Activated effector memory CD4-positive, alpha-beta T cell treated with anti-CD3 and anti-CD28 coated beads, Interleukin-2, amount 50 U/mL, for 16 hours (primary cell): ENCODE results near the gene WDR18.
"Not testable (repeated sequence)": the region's sequence is repeated elsewhere in the genome, so short reads cannot be mapped to it uniquely, and the experiment has no call there.

ENCODE experiments used
- DNase-seq: peaks from one replicate; pipeline ENCODE4 v3.0.0-alpha.2; 2020

Gene WDR18

GRCh38 chr19:950352-951066 is 33.6 kb upstream of the WDR18 start:
- no peak for DNase-seq

GRCh38 chr19:952049-952679 is 32.0 kb upstream of the WDR18 start:
- no peak for DNase-seq

- no peak for DNase-seq
Measured at GRCh38 chr19:952680-953444, 31.3 kb upstream of the WDR18 start.

- no peak for DNase-seq
Measured at GRCh38 chr19:953445-954271, 30.5 kb upstream of the WDR18 start.

- no peak for DNase-seq
Measured at GRCh38 chr19:954272-954671, 29.9 kb upstream of the WDR18 start.

- DNase-seq, result no peak
Measured at GRCh38 chr19:954672-955494, 29.3 kb upstream of the WDR18 start.

GRCh38 chr19:955803-956765 is 28.1 kb upstream of the WDR18 start:
- no peak for DNase-seq

GRCh38 chr19:956766-957440 is 27.2 kb upstream of the WDR18 start:
- DNase-seq, result no peak

GRCh38 chr19:957578-957977 is 26.6 kb upstream of the WDR18 start:
- not testable (repeated sequence) for DNase-seq

GRCh38 chr19:958967-959855 is 24.9 kb upstream of the WDR18 start:
- DNase-seq, result peak; percentile 79

GRCh38 chr19:960020-960419 is 24.1 kb upstream of the WDR18 start:
- DNase-seq, result no peak

GRCh38 chr19:960601-960938 is 23.6 kb upstream of the WDR18 start:
- no peak for DNase-seq

- no peak for DNase-seq
Measured at GRCh38 chr19:961866-962620, 22.1 kb upstream of the WDR18 start.

GRCh38 chr19:962683-963400 is 21.3 kb upstream of the WDR18 start:
- DNase-seq, result no peak

GRCh38 chr19:963486-963951 is 20.6 kb upstream of the WDR18 start:
- no peak for DNase-seq

- no peak for DNase-seq
Measured at GRCh38 chr19:964116-964520, 20.0 kb upstream of the WDR18 start.

GRCh38 chr19:964761-965694 is 19.1 kb upstream of the WDR18 start:
- DNase-seq, result no peak
